ENCODE measurements around the gene MAP1LC3B2. TPM values are rescaled to one million over a fixed set of nuclear protein-coding genes. Genes with fewer than 3 reads are reported as not detected.

The MAP1LC3B2 gene
- total RNA-seq, 1 experiment from 2014 or later = 2.2 TPM

GRCh38 chr12:116556964-116557698, 2.0 kb upstream of the MAP1LC3B2 start:
- POLR2A ChIA-PET = no interaction called here
- no peak overlapping the region for H3K4me3 Mint-ChIP-seq
- ATAC-seq = no peak

GRCh38 chr12:116558280-116559161, 660 bp upstream of the MAP1LC3B2 start:
- POLR2A ChIA-PET = interaction anchor here (0.6 kb wide), 1 partner anchor 356 kb away, joined by 3 read pairs; no protein-coding TSS in a partner anchor
- CTCF ChIA-PET = interaction anchor here (1.3 kb wide), 1 partner anchor 41 kb away, joined by 3 read pairs; no protein-coding TSS in a partner anchor
- peaks cover 4% of the 10 kb centered on the region for H3K36me3 Mint-ChIP-seq
- H3K27ac Mint-ChIP-seq = no peak overlapping the region
- peaks cover 12% of the 10 kb centered on the region for H3K4me1 Mint-ChIP-seq
- DNase-seq (ENCODE audit: low spot score) = no peak
- TF ChIP-seq ZNF121 (CRISPR knock-in tag; IDR thresholded peaks at IDR 0.05) (0 out of 2 replicates have a peak, but pooled peaks have one; percentile 56), ZNF317 (CRISPR knock-in tag; IDR thresholded peaks at IDR 0.05; ENCODE audit: borderline replicate concordance, low read depth) (no peak)
- H3K27me3 Mint-ChIP-seq (ENCODE audit: low read depth) = no peaks in the 10 kb centered on the region
- no peak overlapping the region for H3K4me3 Mint-ChIP-seq
- H3K9me3 Mint-ChIP-seq = peaks cover 8% of the 10 kb centered on the region
- no peak for ATAC-seq

More at GRCh38 chr12:116556964-116557698, 2.0 kb upstream of the MAP1LC3B2 start:
- no peak overlapping the region; the same call in 1 of the 2 replicates for H3K27ac Mint-ChIP-seq
- H3K4me1 Mint-ChIP-seq = peaks cover 14% of the 10 kb centered on the region
- no peaks in the 10 kb centered on the region for H3K27me3 Mint-ChIP-seq (ENCODE audit: low read depth)
- no peak for TF ChIP-seq ARID4B (CRISPR knock-in tag; IDR thresholded peaks at IDR 0.05; ENCODE audit: borderline replicate concordance)
- no peaks in the 10 kb centered on the region for H3K36me3 Mint-ChIP-seq
- CTCF ChIA-PET = no interaction called here
- H3K9me3 Mint-ChIP-seq = 0 out of 2 replicates have a peak, but pooled peaks cover 3% of the 10 kb centered on the region
- no peak for DNase-seq (ENCODE audit: low spot score)

- TF ChIP-seq STAT6 (CRISPR knock-in tag; conservative IDR thresholded peaks at IDR 0.05; ENCODE audit: low read depth) = no peak
- TF ChIP-seq ZNF281 (CRISPR knock-in tag; IDR thresholded peaks at IDR 0.05) = no peak
- TF ChIP-seq NFE2L1 (CRISPR knock-in tag; IDR thresholded peaks at IDR 0.05) = no peak
- TF ChIP-seq ZBTB21 (CRISPR knock-in tag; IDR thresholded peaks at IDR 0.05; ENCODE audit: borderline replicate concordance) = no peak
- TF ChIP-seq E2F1 (CRISPR knock-in tag; IDR thresholded peaks at IDR 0.05) = no peak
- H3K27me3 Mint-ChIP-seq (ENCODE audit: low read depth) = no peaks in the 10 kb centered on the region
- peaks cover 19% of the 10 kb centered on the region for H3K36me3 Mint-ChIP-seq
- DNase-seq (ENCODE audit: low spot score) (no peak), ATAC-seq (no peak)
- peaks cover 28% of the 10 kb centered on the region for H3K9me3 Mint-ChIP-seq
- peaks cover 12% of the 10 kb centered on the region for H3K4me1 Mint-ChIP-seq
- no peak overlapping the region for H3K27ac Mint-ChIP-seq
- POLR2A ChIA-PET = no interaction called here
- CTCF ChIA-PET = no interaction called here
- H3K4me3 Mint-ChIP-seq = no peak overlapping the region
Measured at GRCh38 chr12:116561181-116561821, 2.1 kb downstream of the MAP1LC3B2 start.

Measured in WTC11 (cell line).